Measurements from ENCODE around the gene KDM5B.

DNA sequence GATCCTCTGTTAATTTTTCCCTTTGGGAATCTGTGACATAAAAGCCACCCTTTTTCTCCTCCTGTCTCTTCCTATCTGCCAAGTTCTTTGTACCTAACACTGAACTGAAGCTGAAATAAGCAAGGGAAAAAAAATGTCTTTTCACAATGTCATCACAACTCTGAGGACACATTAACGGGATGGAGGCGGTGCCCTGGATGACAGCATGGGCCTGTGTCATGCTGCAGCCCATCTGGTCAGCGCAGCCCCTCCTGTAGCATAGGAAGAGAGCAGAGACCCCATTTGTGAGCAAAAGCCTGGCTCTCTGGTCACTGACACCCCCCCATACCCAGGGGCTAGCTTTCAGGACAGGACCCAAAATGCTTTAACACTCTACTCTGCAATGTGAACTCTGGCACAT, 120.4 kb downstream of the KDM5B start:
- no peak for TF ChIP-seq ZNF133 (CRISPR knock-in tag; IDR thresholded peaks at IDR 0.05)
- no peak for TF ChIP-seq GATA2 (CRISPR knock-in tag; IDR thresholded peaks at IDR 0.05)
- no peak for TF ChIP-seq POLR2AphosphoS5 (IDR thresholded peaks at IDR 0.05; ENCODE audit: control insufficient read depth, insufficient read depth, low read depth, low read length)
- TF ChIP-seq, protein P1, sequence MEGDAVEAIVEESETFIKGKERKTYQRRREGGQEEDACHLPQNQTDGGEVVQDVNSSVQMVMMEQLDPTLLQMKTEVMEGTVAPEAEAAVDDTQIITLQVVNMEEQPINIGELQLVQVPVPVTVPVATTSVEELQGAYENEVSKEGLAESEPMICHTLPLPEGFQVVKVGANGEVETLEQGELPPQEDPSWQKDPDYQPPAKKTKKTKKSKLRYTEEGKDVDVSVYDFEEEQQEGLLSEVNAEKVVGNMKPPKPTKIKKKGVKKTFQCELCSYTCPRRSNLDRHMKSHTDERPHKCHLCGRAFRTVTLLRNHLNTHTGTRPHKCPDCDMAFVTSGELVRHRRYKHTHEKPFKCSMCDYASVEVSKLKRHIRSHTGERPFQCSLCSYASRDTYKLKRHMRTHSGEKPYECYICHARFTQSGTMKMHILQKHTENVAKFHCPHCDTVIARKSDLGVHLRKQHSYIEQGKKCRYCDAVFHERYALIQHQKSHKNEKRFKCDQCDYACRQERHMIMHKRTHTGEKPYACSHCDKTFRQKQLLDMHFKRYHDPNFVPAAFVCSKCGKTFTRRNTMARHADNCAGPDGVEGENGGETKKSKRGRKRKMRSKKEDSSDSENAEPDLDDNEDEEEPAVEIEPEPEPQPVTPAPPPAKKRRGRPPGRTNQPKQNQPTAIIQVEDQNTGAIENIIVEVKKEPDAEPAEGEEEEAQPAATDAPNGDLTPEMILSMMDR (IDR thresholded peaks at IDR 0.05 in 2 of 3, conservative IDR thresholded peaks at IDR 0.05 in 1 of 3; ENCODE audit: insufficient read depth in 2 of 3, low read depth in 1 of 3, low read length in 3 of 3): no peak
- no peak for TF ChIP-seq EP300 (IDR thresholded peaks at IDR 0.05; ENCODE audit: low read length)
- TF ChIP-seq TBP (optimal IDR thresholded peaks at IDR 0.05; ENCODE audit: low read depth, low read length): no peak
- no peak for TF ChIP-seq FOXM1 (IDR thresholded peaks at IDR 0.05; ENCODE audit: low read depth)
- TF ChIP-seq FOXM1 (CRISPR knock-in tag; IDR thresholded peaks at IDR 0.05; ENCODE audit: low read depth): no peak
- TF ChIP-seq POLR2A (conservative IDR thresholded peaks at IDR 0.05): no peak
- TF ChIP-seq KLF16 (IDR thresholded peaks at IDR 0.05): no peak
- no peak for TF ChIP-seq FUS (optimal IDR thresholded peaks at IDR 0.05; ENCODE audit: low read depth, low read length)

Measured in K562 (cell line).